HG03060 (cell line): ENCODE results near the gene GAR1.
"Not testable (repeated sequence)": the region's sequence is repeated elsewhere in the genome, so short reads cannot be mapped to it uniquely, and the experiment has no call there.

Source experiments
- ATAC-seq: cut with Tn5 transposase; IDR thresholded peaks from one replicate; pipeline ENCODE4 v1.9.1; 2021; ENCODE audit warnings: low read depth, moderate number of reproducible peaks; ENCODE audit not compliant: unreplicated experiment

GAR1 gene

GRCh38 chr4:109836985-109837384, 21.4 kb downstream of the GAR1 start:
- ATAC-seq, result no peak

- ATAC-seq, result no peak
These were observed 31.0 kb downstream of the GAR1 start for GRCh38 chr4:109846395-109847098.

GRCh38 chr4:109847896-109848442, 32.4 kb downstream of the GAR1 start, which contains the start of gene LRIT3:
LRIT3 (plus strand) TSS chr4:109848107; CDS start chr4:109848202, 95 bp downstream.
- no peak for ATAC-seq

- no peak for ATAC-seq
These were observed 32.9 kb downstream of the GAR1 start for GRCh38 chr4:109848501-109848900.

GRCh38 chr4:109850601-109851000, 35.0 kb downstream of the GAR1 start:
- no peak for ATAC-seq

- not testable (repeated sequence) for ATAC-seq
These were observed 44.1 kb downstream of the GAR1 start for GRCh38 chr4:109859426-109860300.

- no peak for ATAC-seq
These were observed 45.7 kb downstream of the GAR1 start for GRCh38 chr4:109861271-109861670.

GRCh38 chr4:109861916-109862511, 46.5 kb downstream of the GAR1 start:
- no peak for ATAC-seq

- ATAC-seq, result no peak
These were observed 48.6 kb downstream of the GAR1 start for GRCh38 chr4:109864134-109864533.

- no peak for ATAC-seq
These were observed 54.5 kb downstream of the GAR1 start for GRCh38 chr4:109870061-109870460.

GRCh38 chr4:109872065-109872464, 56.5 kb downstream of the GAR1 start:
- no peak for ATAC-seq

- no peak for ATAC-seq
These were observed 57.5 kb downstream of the GAR1 start for GRCh38 chr4:109872950-109873656.

- ATAC-seq, result no peak
These were observed 58.4 kb downstream of the GAR1 start for GRCh38 chr4:109873791-109874514.
